GM12872 (cell line): ENCODE results near the gene CPM.
A peak's percentile ranks its signal among the peaks of the same experiment; 100 is the strongest.

Experiments
- TF ChIP-seq, protein P1 (sequence below): IDR thresholded peaks from 3 replicates; pipeline ENCODE4 v1.5.1; 2011; ENCODE audit warnings: low read depth, mild to moderate bottlenecking, low read length, moderate library complexity; ENCODE audit not compliant: insufficient read depth

Gene CPM

DNA sequence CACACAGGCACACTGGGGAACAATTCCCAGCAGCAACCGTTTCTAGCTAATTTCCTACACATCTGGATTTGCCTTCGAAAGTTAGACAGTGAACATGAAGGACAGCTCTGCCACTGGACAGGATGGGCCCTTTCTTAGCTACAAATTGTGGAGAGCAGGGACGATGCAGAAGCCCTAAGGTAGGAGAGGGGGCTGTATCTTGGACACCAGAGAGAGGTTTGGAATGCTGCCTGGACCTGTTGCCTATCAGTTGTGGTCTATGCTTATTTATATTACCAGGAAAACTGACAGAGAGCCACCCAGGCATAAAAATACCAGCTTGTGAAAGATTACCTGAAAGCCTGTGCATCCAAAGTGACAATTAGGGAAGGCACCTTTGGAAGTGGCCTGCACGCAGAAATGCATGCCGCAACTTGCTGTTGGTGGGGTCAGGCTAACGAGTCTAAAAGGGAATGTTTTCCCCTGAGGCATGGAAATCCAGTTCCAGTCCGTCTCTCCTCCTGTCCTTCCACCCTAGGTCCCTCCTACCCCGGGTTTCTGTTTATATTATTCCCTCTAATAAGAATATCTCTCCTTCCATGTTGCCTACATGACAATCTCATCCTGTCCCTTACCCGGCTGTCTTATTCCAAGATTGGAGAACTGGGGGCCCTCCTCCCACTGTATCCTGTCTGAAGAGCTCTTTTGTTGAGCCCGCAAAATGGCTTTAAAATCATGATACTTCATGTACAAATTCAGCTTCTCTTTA, 64.8 kb downstream of the CPM start:
- TF ChIP-seq, protein P1, sequence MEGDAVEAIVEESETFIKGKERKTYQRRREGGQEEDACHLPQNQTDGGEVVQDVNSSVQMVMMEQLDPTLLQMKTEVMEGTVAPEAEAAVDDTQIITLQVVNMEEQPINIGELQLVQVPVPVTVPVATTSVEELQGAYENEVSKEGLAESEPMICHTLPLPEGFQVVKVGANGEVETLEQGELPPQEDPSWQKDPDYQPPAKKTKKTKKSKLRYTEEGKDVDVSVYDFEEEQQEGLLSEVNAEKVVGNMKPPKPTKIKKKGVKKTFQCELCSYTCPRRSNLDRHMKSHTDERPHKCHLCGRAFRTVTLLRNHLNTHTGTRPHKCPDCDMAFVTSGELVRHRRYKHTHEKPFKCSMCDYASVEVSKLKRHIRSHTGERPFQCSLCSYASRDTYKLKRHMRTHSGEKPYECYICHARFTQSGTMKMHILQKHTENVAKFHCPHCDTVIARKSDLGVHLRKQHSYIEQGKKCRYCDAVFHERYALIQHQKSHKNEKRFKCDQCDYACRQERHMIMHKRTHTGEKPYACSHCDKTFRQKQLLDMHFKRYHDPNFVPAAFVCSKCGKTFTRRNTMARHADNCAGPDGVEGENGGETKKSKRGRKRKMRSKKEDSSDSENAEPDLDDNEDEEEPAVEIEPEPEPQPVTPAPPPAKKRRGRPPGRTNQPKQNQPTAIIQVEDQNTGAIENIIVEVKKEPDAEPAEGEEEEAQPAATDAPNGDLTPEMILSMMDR, result no peak

DNA sequence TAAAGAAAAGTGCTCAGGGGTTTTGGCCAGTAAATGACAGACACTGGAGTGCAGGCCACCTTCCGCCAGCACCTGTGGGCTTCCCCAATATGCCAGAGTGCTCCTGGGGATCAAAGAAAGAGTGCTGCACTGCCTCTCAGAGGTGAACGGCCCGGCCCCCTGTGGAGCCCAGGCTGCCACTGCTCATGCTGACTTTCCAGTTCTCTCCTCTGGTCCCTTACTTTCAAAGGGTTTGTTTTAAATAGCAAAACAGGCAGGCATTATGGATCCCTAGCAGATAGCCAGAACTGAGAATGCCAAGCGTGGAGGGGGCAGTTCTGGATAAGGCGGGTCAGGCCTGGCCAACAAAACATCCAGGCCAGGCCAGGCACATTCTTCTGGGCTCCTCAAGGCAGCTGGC, 65.4 kb downstream of the CPM start:
- TF ChIP-seq, protein P1, result no peak

DNA sequence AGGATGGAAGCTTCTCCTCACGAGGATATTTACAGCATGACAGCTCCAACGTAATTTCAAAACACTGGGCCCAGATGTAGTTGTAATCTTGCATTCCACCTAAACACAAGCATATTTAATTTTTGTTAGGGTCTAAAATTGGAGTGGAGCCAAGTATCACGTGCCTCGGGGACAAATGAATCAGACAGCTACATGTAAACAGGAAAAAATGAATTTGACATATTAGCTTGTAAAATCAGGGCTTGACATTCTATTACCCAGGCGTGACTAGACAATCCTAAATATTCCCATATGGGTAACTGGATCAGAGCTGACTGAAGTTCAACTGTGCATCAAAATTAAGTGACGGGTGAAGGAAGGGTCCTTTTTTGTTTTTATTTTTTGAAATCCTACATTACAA, 66.0 kb downstream of the CPM start:
- TF ChIP-seq, protein P1, result no peak

DNA sequence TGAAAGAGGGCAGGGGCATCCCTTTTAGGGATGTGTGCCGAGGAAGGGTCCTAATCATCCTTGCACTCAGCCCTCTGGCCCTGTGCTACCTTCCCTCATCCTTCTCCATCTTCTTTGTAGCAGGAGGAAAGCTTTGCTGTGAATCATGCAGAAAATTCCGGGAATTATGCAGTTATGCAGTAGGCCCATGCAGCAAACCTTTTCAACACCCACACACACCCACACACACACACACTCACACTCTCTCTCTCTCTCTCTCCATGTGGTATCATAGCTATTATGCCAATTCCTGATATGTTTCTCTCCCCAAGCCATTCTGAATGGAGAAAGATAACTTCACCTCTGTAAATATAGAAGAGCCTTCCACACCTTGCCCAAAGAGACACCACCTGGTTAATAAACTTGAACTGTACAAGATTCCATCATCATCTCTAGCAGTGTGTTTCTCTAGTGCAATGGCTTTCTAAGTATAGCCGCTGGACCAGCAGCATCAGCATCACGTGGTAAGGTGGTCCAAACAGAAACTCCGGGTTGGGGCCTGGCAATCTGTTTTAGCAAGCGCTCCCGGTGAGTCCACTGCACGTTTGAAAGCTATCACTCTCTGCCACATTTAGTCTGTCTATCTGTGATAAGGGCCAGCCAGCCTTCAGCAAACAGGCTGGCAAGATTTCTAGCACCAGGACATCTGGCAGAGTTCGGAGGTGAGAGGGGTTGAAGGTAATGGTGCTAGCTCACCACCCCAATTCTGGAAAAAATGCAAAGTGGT, 67.4 kb downstream of the CPM start:
- TF ChIP-seq, protein P1, result no peak

DNA sequence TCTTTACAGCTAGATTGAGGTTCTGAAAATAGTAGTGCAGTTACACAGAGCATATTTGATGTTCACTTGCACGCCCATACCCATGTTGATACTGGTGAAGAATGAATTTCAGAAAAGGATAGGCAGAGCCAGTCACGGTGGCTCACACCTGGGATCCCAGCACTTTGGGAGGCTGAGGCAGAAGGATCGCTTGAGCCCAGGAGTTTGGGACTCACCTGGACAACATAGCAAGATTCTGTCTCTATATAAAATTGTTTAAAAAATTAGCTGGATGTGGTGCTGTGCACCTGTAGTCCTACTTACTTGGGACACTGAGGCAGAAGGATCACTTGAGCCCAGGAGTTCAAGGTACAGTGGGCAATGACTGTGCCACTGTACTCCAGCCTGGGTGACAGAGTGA, 68.4 kb downstream of the CPM start:
- TF ChIP-seq, protein P1, result no peak

DNA sequence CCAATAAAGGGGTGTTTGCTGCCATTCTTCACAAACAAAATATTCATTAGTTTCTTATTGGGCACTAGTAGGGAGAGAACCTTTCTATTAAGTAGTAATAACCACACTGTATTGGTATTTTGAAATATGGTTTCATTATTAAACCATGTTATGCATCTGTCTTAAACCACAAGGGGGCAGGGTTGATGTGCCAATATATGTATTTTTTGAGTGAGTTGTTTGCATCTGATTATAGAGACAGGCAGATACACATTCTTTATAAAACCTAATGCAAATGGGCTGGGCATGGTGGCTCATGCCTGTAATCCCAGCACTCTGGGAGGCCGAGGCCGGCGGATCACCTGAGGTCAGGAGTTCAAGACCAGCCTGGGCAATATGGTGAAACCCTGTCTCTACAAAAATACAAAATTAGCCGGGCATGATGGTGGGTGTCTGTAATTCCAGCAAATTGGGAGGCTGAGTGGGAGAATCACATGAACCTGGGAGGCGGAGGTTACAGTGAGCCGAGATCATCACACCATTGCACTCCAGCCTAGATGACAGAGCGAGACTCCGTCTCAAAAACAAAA, 69.0 kb downstream of the CPM start:
- TF ChIP-seq, protein P1, result peak; percentile 40; the same call in 2 of the 3 replicates

DNA sequence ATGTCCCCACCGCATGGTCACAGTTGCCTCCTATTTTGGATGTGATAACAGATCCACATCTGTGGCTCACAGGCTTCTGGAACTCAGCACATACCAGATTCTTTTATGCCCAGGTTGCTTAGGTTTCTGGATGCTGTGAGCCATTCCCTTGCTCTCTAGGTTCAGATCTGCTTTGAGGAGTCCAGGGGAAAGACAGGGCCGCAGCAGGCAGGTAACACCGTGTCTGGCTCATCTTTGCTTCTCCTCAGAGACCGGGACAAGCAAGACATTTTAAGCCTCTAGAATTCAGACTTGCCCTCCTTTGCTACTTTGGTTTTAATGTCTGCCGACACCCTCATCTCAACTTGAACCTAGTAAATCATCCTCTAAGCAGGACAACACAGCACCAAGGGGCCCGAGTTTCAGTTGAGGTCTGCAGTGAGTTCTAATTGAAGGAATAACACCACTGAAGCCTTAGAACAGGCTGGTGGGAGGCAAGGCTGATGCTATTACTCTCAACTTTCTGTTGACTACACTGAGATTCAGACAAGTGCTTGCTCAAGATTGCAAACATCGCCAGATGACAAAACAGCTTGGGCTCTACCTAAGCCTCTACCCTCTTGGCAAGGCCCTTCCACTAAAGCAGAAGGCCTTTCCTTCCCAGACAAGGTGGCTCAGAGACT, 69.7 kb downstream of the CPM start:
- TF ChIP-seq, protein P1, result no peak
